Right atrium auricular region (tissue), 2 donors: ENCODE data around the gene PEPD. TPM values are rescaled to one million over a fixed set of nuclear protein-coding genes. Genes with fewer than 3 reads are reported as not detected.

Experiments used
- DNase-seq: peaks from one replicate; pipeline ENCODE4 v3.0.0-alpha.2; 2019; ENCODE audit warnings: low spot score
- H3K27ac ChIP-seq, 2 donors: fragments of 200-600 bp; sonication (generic); 1 replicate in 1 of 2; 2 replicates in 1 of 2; pipeline ENCODE4 v1.5.1; 2016 to 2019
- H3K27me3 ChIP-seq, 2 donors: fragments of 200-600 bp; sonication (generic); one replicate each; pipeline versions ENCODE4 v1.5.1 to v1.6.0; 2017 to 2019
- H3K36me3 ChIP-seq: fragments of 200-600 bp; sonication (generic); one replicate; pipeline ENCODE4 v1.5.1; 2016
- H3K4me1 ChIP-seq, 2 donors: fragments of 200-600 bp; sonication (generic); one replicate each; pipeline versions ENCODE4 v1.5.1 to v1.6.0; 2017 to 2019
- H3K4me3 ChIP-seq, 2 donors: fragments of 200-600 bp; sonication (generic); 1 replicate in 1 of 2; 2 replicates in 1 of 2; pipeline ENCODE4 v1.5.1; 2017 to 2019; ENCODE audit warnings: mild to moderate bottlenecking in 1 of 2, moderate library complexity in 1 of 2
- H3K9me3 ChIP-seq, 2 donors: fragments of 200-600 bp; sonication (generic); one replicate each; pipeline ENCODE4 v1.5.1; 2019
- CTCF ChIP-seq, 2 donors: fragments of 200-600 bp; sonication (generic); IDR thresholded peaks; one replicate each; pipeline ENCODE4 v1.5.1; 2019; ENCODE audit warnings: antibody characterized with exemption in 2 of 2
- total RNA-seq, 2 donors: library from RNA; depleted of rRNA; stranded (reverse); fragments of >200 nt; gene quantifications; one replicate each; pipeline ENCODE4 v1.1.0, GENCODE V29; 2016

The PEPD gene
- total RNA-seq, 2 donors from 2014 or later: 27.1 to 38.9 TPM

- peak in 1 of 2 donors; percentile 12 for TF ChIP-seq CTCF (IDR thresholded peaks at IDR 0.05)
- Histone ChIP-seq H3K36me3 (no peaks in the 10 kb centered on the region), H3K27ac (no peak overlapping the region), H3K27me3 (no peaks in the 10 kb centered on the region), H3K9me3 (no peaks in the 10 kb centered on the region), H3K4me3 (no peak overlapping the region), H3K4me1 (peaks cover 0 to 50% of the 10 kb centered on the region in 2 donors)
- no peak for DNase-seq
Measured at GRCh38 chr19:33397536-33398360, 123.8 kb downstream of the PEPD start.

- no peak for TF ChIP-seq CTCF (IDR thresholded peaks at IDR 0.05)
- H3K27me3 ChIP-seq: no peaks in the 10 kb centered on the region
- peaks cover 0 to 58% of the 10 kb centered on the region in 2 donors for H3K4me1 ChIP-seq
- H3K27ac ChIP-seq: no peak overlapping the region
- DNase-seq: no peak
- no peaks in the 10 kb centered on the region for H3K9me3 ChIP-seq
- H3K4me3 ChIP-seq: no peak overlapping the region
- H3K36me3 ChIP-seq: no peaks in the 10 kb centered on the region
Measured at GRCh38 chr19:33396701-33397535, 124.7 kb downstream of the PEPD start.

- Histone ChIP-seq H3K36me3 (no peaks in the 10 kb centered on the region), H3K4me3 (no peak overlapping the region), H3K9me3 (no peaks in the 10 kb centered on the region), H3K27me3 (no peaks in the 10 kb centered on the region), H3K4me1 (peaks cover 0 to 69% of the 10 kb centered on the region in 2 donors), H3K27ac (no peak overlapping the region)
- no peak for DNase-seq
- no peak for TF ChIP-seq CTCF (IDR thresholded peaks at IDR 0.05)
Measured at GRCh38 chr19:33395561-33396550, 125.7 kb downstream of the PEPD start.

- peak overlapping the region in 1 of 2 donors; percentile 10 for H3K27ac ChIP-seq
- H3K27me3 ChIP-seq: no peaks in the 10 kb centered on the region
- no peaks in the 10 kb centered on the region for H3K36me3 ChIP-seq
- TF ChIP-seq CTCF (IDR thresholded peaks at IDR 0.05): no peak
- H3K4me1 ChIP-seq: peaks cover 0 to 77% of the 10 kb centered on the region in 2 donors
- no peak overlapping the region for H3K4me3 ChIP-seq
- H3K9me3 ChIP-seq: no peaks in the 10 kb centered on the region
- no peak for DNase-seq
Measured at GRCh38 chr19:33394723-33395560, 126.6 kb downstream of the PEPD start.
